Astrocyte (in vitro differentiated cells and primary cell): ENCODE results near the gene GPR15. TPM values are rescaled to one million over a fixed set of nuclear protein-coding genes. Genes with fewer than 3 reads are reported as not detected.

Experiments
- DNase-seq: peaks from one replicate; pipeline ENCODE4 v3.0.0-alpha.2; 2010; ENCODE audit warnings: low read depth
- FAIRE-seq: peaks from 2 replicates; lab custom pipeline; 2011; peaks lifted over from hg19 to GRCh38; lab: Jason Lieb, UNC
- H2AFZ ChIP-seq: 2 replicates; pipeline ENCODE4 v1.6.0; 2012; ENCODE audit warnings: low read depth, low read length, inconsistent platforms
- H3K27ac ChIP-seq: 2 replicates; pipeline ENCODE4 v1.5.1; 2011; ENCODE audit warnings: low read depth, low read length, inconsistent platforms
- H3K27me3 ChIP-seq: 2 replicates; pipeline ENCODE4 v1.6.0; 2011; ENCODE audit warnings: low read length, inconsistent platforms; ENCODE audit not compliant: insufficient read depth
- H3K36me3 ChIP-seq: 2 replicates; pipeline ENCODE4 v1.5.1; 2011; ENCODE audit warnings: low read length, inconsistent platforms; ENCODE audit not compliant: insufficient read depth
- H3K4me1 ChIP-seq: 2 replicates; pipeline ENCODE4 v1.5.1; 2011; ENCODE audit warnings: low read length, inconsistent platforms; ENCODE audit not compliant: insufficient read depth
- H3K4me2 ChIP-seq: 2 replicates; pipeline ENCODE4 v1.6.0; 2012; ENCODE audit warnings: low read length, inconsistent platforms
- H3K4me3 ChIP-seq: 2 replicates; pipeline ENCODE4 v1.5.1; 2011; ENCODE audit warnings: low read depth, mild to moderate bottlenecking, low read length, inconsistent platforms; ENCODE audit not compliant: insufficient read depth
- H3K79me2 ChIP-seq: 2 replicates; pipeline ENCODE4 v1.6.0; 2012; ENCODE audit warnings: mild to moderate bottlenecking, low read length, inconsistent platforms; ENCODE audit not compliant: insufficient read depth
- H3K9ac ChIP-seq: 2 replicates; pipeline ENCODE4 v1.6.0; 2012; ENCODE audit warnings: mild to moderate bottlenecking, low read length, inconsistent platforms
- H3K9me3 ChIP-seq: 2 replicates; pipeline ENCODE4 v1.5.1; 2012; ENCODE audit warnings: low read depth, mild to moderate bottlenecking, low read length, inconsistent platforms; ENCODE audit not compliant: insufficient read depth
- H4K20me1 ChIP-seq: 2 replicates; pipeline ENCODE4 v1.6.0; 2012; ENCODE audit warnings: low read length, inconsistent platforms; ENCODE audit not compliant: insufficient read depth
- H3K27ac Mint-ChIP-seq: one replicate; pipeline ENCODE4 v1.8.0; 2021; ENCODE audit warnings: mild to moderate bottlenecking, mixed read lengths; ENCODE audit not compliant: unreplicated experiment
- H3K27me3 Mint-ChIP-seq: one replicate; pipeline ENCODE4 v1.8.0; 2021; ENCODE audit warnings: low read depth, mixed read lengths; ENCODE audit not compliant: unreplicated experiment
- H3K36me3 Mint-ChIP-seq: one replicate; pipeline ENCODE4 v1.8.0; 2021; ENCODE audit warnings: low read depth, mixed read lengths; ENCODE audit not compliant: unreplicated experiment
- H3K4me1 Mint-ChIP-seq: one replicate; pipeline ENCODE4 v1.8.0; 2021; ENCODE audit warnings: low read depth, mixed read lengths; ENCODE audit not compliant: unreplicated experiment
- H3K4me3 Mint-ChIP-seq: one replicate; pipeline ENCODE4 v1.8.0; 2021; ENCODE audit warnings: mild to moderate bottlenecking, moderate library complexity, mixed read lengths; ENCODE audit not compliant: unreplicated experiment
- H3K9me3 Mint-ChIP-seq: one replicate; pipeline ENCODE4 v1.8.0; 2021; ENCODE audit warnings: mild to moderate bottlenecking, mixed read lengths; ENCODE audit not compliant: unreplicated experiment
- CTCF ChIP-seq: IDR thresholded peaks from 2 replicates; pipeline ENCODE4 v1.5.1; 2011; ENCODE audit warnings: low read depth, mild to moderate bottlenecking, inconsistent platforms, low read length, moderate library complexity; ENCODE audit not compliant: insufficient read depth
- EZH2 ChIP-seq: IDR thresholded peaks from 2 replicates; pipeline ENCODE4 v1.6.1; 2012; ENCODE audit warnings: mild to moderate bottlenecking, low read length, inconsistent platforms; ENCODE audit not compliant: insufficient read depth
- total RNA-seq: library from RNA; stranded (reverse); gene quantifications from 2 replicates; pipeline ENCODE4 v1.2.1, GENCODE V29; 2021

Gene GPR15
- total RNA-seq, 1 donor from 2014 or later = not detected

DNA sequence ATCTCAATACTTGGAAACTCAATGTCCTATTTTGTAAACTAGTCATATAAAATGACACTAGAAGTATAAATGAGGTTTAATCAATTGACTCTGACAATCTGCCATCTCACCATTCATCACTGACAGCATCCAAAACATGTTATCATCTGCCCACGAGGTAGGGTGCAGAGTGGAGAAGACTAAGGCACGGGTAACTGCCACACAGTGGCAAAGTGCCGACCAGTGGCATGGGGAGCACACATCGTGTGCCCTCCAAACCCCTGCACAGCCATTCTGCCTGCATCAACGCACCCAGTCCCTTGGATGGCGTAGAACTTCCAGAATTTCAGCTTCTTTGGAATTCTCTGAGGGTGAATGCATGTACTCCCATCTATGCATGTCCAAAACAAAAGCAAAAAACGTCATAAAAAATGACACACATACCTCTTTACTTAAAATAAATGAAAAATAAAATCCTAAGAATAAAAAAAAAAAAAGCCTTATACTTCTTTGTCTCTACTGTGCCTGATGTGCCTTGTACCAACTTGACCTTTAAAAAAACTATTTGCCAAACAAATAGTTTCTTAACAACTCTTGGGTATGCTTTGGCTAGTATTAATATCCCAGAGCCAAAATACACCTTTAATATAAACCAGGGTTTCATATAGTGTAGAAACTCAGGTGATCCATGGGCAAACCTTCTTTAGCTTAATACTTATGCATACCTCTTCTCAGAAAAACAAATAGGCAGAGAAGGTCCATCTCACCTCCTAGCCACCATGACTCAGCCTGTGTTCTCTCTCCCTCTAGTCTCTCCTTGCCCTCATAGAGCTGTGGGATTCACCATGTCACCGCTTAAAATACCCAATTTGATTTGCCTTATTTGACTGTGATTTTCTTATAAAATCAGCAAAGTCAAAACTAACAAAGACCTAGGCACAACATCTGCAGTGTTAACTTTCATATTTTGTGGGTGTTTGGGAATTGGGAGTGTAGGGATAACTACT is 48.9 kb downstream of the GPR15 start:
- Mint-ChIP-seq H3K4me1 (peaks cover 40% of the 10 kb centered on the region), H3K36me3 (peaks cover 10% of the 10 kb centered on the region), H3K9me3 (no peaks in the 10 kb centered on the region), H3K27me3 (no peaks in the 10 kb centered on the region), H3K27ac (no peak overlapping the region), H3K4me3 (no peak overlapping the region)
- no peak for FAIRE-seq
- no peak overlapping the region for H2AFZ ChIP-seq
- H3K27ac ChIP-seq = no peak overlapping the region
- no peaks in the 10 kb centered on the region for H3K27me3 ChIP-seq
- DNase-seq = no peak
- no peak overlapping the region for H3K4me2 ChIP-seq
- H3K79me2 ChIP-seq = peaks cover 3% of the 10 kb centered on the region
- peaks cover 17% of the 10 kb centered on the region for H3K4me1 ChIP-seq
- peaks cover 7% of the 10 kb centered on the region for H3K36me3 ChIP-seq
- H3K4me3 ChIP-seq = no peak overlapping the region
- no peak for TF ChIP-seq EZH2
- H3K9me3 ChIP-seq = no peaks in the 10 kb centered on the region
- no peak overlapping the region for H3K9ac ChIP-seq
- H4K20me1 ChIP-seq = no peaks in the 10 kb centered on the region

- H3K9me3 ChIP-seq = no peaks in the 10 kb centered on the region
- no peaks in the 10 kb centered on the region for H4K20me1 ChIP-seq
- no peak for TF ChIP-seq EZH2
- TF ChIP-seq CTCF = no peak
- H3K4me3 ChIP-seq = no peak overlapping the region
- H3K4me1 ChIP-seq = peaks cover 17% of the 10 kb centered on the region
- H3K27ac ChIP-seq = no peak overlapping the region
- H3K4me3 Mint-ChIP-seq = no peak overlapping the region
- H3K4me1 Mint-ChIP-seq = peaks cover 38% of the 10 kb centered on the region
- H3K9ac ChIP-seq = no peak overlapping the region
- H3K27me3 Mint-ChIP-seq = no peaks in the 10 kb centered on the region
- peaks cover 3% of the 10 kb centered on the region for H3K79me2 ChIP-seq
- FAIRE-seq (no peak), DNase-seq (no peak)
- H3K4me2 ChIP-seq = no peak overlapping the region
- H2AFZ ChIP-seq = no peak overlapping the region
- H3K27ac Mint-ChIP-seq = no peak overlapping the region
- peaks cover 10% of the 10 kb centered on the region for H3K36me3 Mint-ChIP-seq
- H3K36me3 ChIP-seq = peaks cover 7% of the 10 kb centered on the region
- H3K27me3 ChIP-seq = no peaks in the 10 kb centered on the region
- no peaks in the 10 kb centered on the region for H3K9me3 Mint-ChIP-seq
Observed at GRCh38 chr3:98581474-98581873, 49.7 kb downstream of the GPR15 start.

GRCh38 chr3:98582042-98582441 is 50.3 kb downstream of the GPR15 start:
- Histone ChIP-seq H3K27me3 (no peaks in the 10 kb centered on the region), H3K4me3 (no peak overlapping the region), H2AFZ (no peak overlapping the region), H3K79me2 (peaks cover 3% of the 10 kb centered on the region), H3K27ac (no peak overlapping the region), H3K4me2 (no peak overlapping the region), H3K4me1 (peaks cover 17% of the 10 kb centered on the region), H3K9ac (no peak overlapping the region), H3K9me3 (no peaks in the 10 kb centered on the region), H3K36me3 (peaks cover 7% of the 10 kb centered on the region), H4K20me1 (no peaks in the 10 kb centered on the region)
- H3K4me3 Mint-ChIP-seq = no peak overlapping the region
- FAIRE-seq (no peak), DNase-seq (no peak)
- peaks cover 33% of the 10 kb centered on the region for H3K4me1 Mint-ChIP-seq
- peaks cover 9% of the 10 kb centered on the region for H3K36me3 Mint-ChIP-seq
- TF ChIP-seq CTCF = no peak
- no peak for TF ChIP-seq EZH2
- no peaks in the 10 kb centered on the region for H3K27me3 Mint-ChIP-seq
- no peak overlapping the region for H3K27ac Mint-ChIP-seq
- no peaks in the 10 kb centered on the region for H3K9me3 Mint-ChIP-seq
